OCI-LY3 (cell line): Measurements from ENCODE around the gene KCNJ8.

Source experiments
- CTCF ChIP-seq: fragments of 200-600, 300-600 bp; sonication (generic); IDR thresholded peaks from 2 replicates; pipeline ENCODE4 v1.5.1; 2014; ENCODE audit warnings: antibody characterized with exemption, low read length, low read depth
- EZH2phosphoT487 ChIP-seq: fragments of 200-600 bp; shearing (Covaris generic); IDR thresholded peaks from 2 replicates; pipeline ENCODE4 v1.6.1; 2018; ENCODE audit warnings: antibody characterized with exemption, mixed run types, low read depth

GRCh38 chr12:21786041-21786531, 11.6 kb upstream of the KCNJ8 start:
- TF ChIP-seq CTCF (no peak), EZH2phosphoT487 (no peak)
